Measurements from ENCODE around the gene GHRHR. TPM values are rescaled to one million over a fixed set of nuclear protein-coding genes. Genes with fewer than 3 reads are reported as not detected.
A peak's percentile ranks its signal among the peaks of the same experiment; 100 is the strongest.

The GHRHR gene
- total RNA-seq, 2 donors from 2014 or later: not detected

- DNase-seq (no peak), ATAC-seq (no peak)
- intact Hi-C loops (cut with DNase I, micrococcal nuclease): no loop called here
These were observed 28.7 kb downstream of the GHRHR start for GRCh38 chr7:30992414-30992813.

GRCh38 chr7:30994206-30995100 is 30.7 kb downstream of the GHRHR start:
- intact Hi-C loops (cut with DNase I, micrococcal nuclease): no loop called here
- DNase-seq (no peak), ATAC-seq (no peak)

GRCh38 chr7:30995536-30995935 is 31.8 kb downstream of the GHRHR start:
- intact Hi-C loops (cut with DNase I, micrococcal nuclease): no loop called here
- ATAC-seq: no peak

GRCh38 chr7:30996256-30996655 is 32.5 kb downstream of the GHRHR start:
- intact Hi-C loops (cut with DNase I, micrococcal nuclease): no loop called here
- no peak for ATAC-seq
- no peak for DNase-seq

More at GRCh38 chr7:30995536-30995935, 31.8 kb downstream of the GHRHR start:
- DNase-seq: no peak

GRCh38 chr7:30996883-30997282 is 33.1 kb downstream of the GHRHR start:
- DNase-seq: no peak
- ATAC-seq: no peak
- intact Hi-C loops (cut with DNase I, micrococcal nuclease): no loop called here

- ATAC-seq (no peak), DNase-seq (no peak)
- intact Hi-C loops (cut with DNase I, micrococcal nuclease): no loop called here
These were observed 33.6 kb downstream of the GHRHR start for GRCh38 chr7:30997316-30997715.

GRCh38 chr7:30998180-30998579 is 34.4 kb downstream of the GHRHR start:
- no peak for ATAC-seq
- DNase-seq: no peak
- intact Hi-C loops (cut with DNase I, micrococcal nuclease): no loop called here

- intact Hi-C loops (cut with DNase I, micrococcal nuclease): no loop called here
- ATAC-seq: peak; percentile 32
- no peak for DNase-seq
These were observed 36.5 kb downstream of the GHRHR start for GRCh38 chr7:31000161-31000693.

- no peak for ATAC-seq
- DNase-seq: no peak
- intact Hi-C loops (cut with DNase I, micrococcal nuclease): no loop called here
These were observed 37.0 kb downstream of the GHRHR start for GRCh38 chr7:31000779-31001178.

- DNase-seq: no peak
- intact Hi-C loops (cut with DNase I, micrococcal nuclease): no loop called here
- no peak for ATAC-seq
These were observed 38.5 kb downstream of the GHRHR start for GRCh38 chr7:31002256-31002655.

GRCh38 chr7:31003097-31003496 is 39.3 kb downstream of the GHRHR start:
- no peak for ATAC-seq
- intact Hi-C loops (cut with DNase I, micrococcal nuclease): no loop called here
- no peak for DNase-seq

GRCh38 chr7:31003721-31004120 is 40.0 kb downstream of the GHRHR start:
- DNase-seq (no peak), ATAC-seq (no peak)
- intact Hi-C loops (cut with DNase I, micrococcal nuclease): no loop called here

- ATAC-seq: no peak
- no peak for DNase-seq
- intact Hi-C loops (cut with DNase I, micrococcal nuclease): no loop called here
These were observed 40.6 kb downstream of the GHRHR start for GRCh38 chr7:31004393-31004792.

GRCh38 chr7:31006857-31007256 is 43.1 kb downstream of the GHRHR start:
- intact Hi-C loops (cut with DNase I, micrococcal nuclease): no loop called here
- no peak for ATAC-seq
- DNase-seq: no peak

- no peak for ATAC-seq
- DNase-seq: no peak
These were observed 43.9 kb downstream of the GHRHR start for GRCh38 chr7:31007634-31008033.

GRCh38 chr7:31014826-31015225 is 51.1 kb downstream of the GHRHR start:
- no peak for ATAC-seq
- DNase-seq: no peak
- intact Hi-C loops (cut with DNase I, micrococcal nuclease): no loop called here

More at GRCh38 chr7:31007634-31008033, 43.9 kb downstream of the GHRHR start:
- intact Hi-C loops (cut with DNase I, micrococcal nuclease): no loop called here

GRCh38 chr7:31017032-31017675 is 53.4 kb downstream of the GHRHR start:
- DNase-seq: no peak
- no peak for ATAC-seq
- intact Hi-C loops (cut with DNase I, micrococcal nuclease): no loop called here

GRCh38 chr7:31017721-31018120 is 54.0 kb downstream of the GHRHR start:
- ATAC-seq (no peak), DNase-seq (no peak)
- intact Hi-C loops (cut with DNase I, micrococcal nuclease): no loop called here

GRCh38 chr7:31019509-31019908 is 55.8 kb downstream of the GHRHR start:
- intact Hi-C loops (cut with DNase I, micrococcal nuclease): no loop called here
- no peak for ATAC-seq

GRCh38 chr7:31020161-31020560 is 56.4 kb downstream of the GHRHR start:
- ATAC-seq: no peak
- no peak for DNase-seq
- intact Hi-C loops (cut with DNase I, micrococcal nuclease): no loop called here

More at GRCh38 chr7:31019509-31019908, 55.8 kb downstream of the GHRHR start:
- DNase-seq: no peak
